Measurements from ENCODE around the gene ADH6.
"Not testable (repeated sequence)": the region's sequence is repeated elsewhere in the genome, so short reads cannot be mapped to it uniquely, and the experiment has no call there.

The ADH6 gene

DNA sequence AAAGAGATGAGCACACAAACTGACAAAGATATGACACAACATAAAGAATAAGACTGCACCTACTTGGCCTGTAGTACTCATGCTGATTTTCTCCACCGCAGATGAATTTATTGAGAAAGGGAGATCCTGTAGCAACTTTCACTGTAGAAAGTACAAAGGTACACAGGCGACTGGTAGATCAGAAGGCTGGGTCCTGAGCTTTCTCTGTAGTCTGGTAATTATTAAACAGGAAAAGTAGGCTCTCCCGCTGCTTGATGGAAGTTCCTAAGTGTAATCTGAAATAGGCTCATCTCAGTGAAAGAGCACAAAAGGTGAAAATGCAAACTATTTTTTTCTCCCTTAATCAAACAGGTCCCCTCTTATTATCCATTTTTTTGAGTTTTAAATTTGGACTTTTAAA is at the start of gene ADH6:
Gene ADH6 (minus strand): TSS at position 175 of the 400 bp plus-strand sequence. CDS start 94 bp downstream, at position 81.
- Histone ChIP-seq H3K4me3 (ENCODE audit: low read depth, low read length) (no peak within 1 kb of the TSS), H3K36me3 (ENCODE audit: insufficient read depth, low read length) (no peaks in the 10 kb centered on the region), H3K27me3 (ENCODE audit: insufficient read depth, low read length) (no peaks in the 10 kb centered on the region), H3K27ac (ENCODE audit: low read depth, low read length) (no peak within 1 kb of the TSS), H3K4me1 (ENCODE audit: control insufficient read depth, insufficient read depth, low read length, unreplicated experiment) (no peaks in the 10 kb centered on the region), H3K79me2 (ENCODE audit: control insufficient read depth, insufficient read depth, low read length, unreplicated experiment) (no peaks in the 10 kb centered on the region), H2AFZ (ENCODE audit: low read length, unreplicated experiment) (no peak within 1 kb of the TSS)

DNA sequence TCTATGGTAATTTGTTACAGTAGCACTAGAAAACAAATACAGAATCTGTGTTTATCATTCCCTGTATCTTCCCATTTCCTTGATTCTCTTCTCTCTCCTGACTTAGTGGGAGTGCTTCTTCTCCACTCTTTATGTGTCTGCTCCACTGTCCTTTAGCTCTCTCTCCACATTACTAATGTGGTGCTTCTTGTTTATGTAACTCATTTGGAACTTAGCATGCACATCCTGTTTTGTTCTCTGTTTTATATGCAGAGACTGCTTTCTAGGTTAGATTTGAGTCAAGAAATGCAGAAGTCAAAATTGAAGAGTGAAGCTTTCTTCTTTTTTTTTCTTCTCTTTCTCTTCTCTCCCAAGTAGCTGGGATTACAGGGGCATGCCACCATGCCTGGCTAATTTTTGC is 45.9 kb upstream of the ADH6 start:
- no peak overlapping the region for H3K4me3 ChIP-seq (ENCODE audit: low read depth, low read length)
- no peaks in the 10 kb centered on the region for H3K27me3 ChIP-seq (ENCODE audit: insufficient read depth, low read length)
- H3K4me1 ChIP-seq (ENCODE audit: control insufficient read depth, insufficient read depth, low read length, unreplicated experiment): no peaks in the 10 kb centered on the region
- no peak overlapping the region for H3K27ac ChIP-seq (ENCODE audit: low read depth, low read length)
- H2AFZ ChIP-seq (ENCODE audit: low read length, unreplicated experiment): no peak overlapping the region
- H3K79me2 ChIP-seq (ENCODE audit: control insufficient read depth, insufficient read depth, low read length, unreplicated experiment): no peaks in the 10 kb centered on the region
- no peaks in the 10 kb centered on the region for H3K36me3 ChIP-seq (ENCODE audit: insufficient read depth, low read length)

DNA sequence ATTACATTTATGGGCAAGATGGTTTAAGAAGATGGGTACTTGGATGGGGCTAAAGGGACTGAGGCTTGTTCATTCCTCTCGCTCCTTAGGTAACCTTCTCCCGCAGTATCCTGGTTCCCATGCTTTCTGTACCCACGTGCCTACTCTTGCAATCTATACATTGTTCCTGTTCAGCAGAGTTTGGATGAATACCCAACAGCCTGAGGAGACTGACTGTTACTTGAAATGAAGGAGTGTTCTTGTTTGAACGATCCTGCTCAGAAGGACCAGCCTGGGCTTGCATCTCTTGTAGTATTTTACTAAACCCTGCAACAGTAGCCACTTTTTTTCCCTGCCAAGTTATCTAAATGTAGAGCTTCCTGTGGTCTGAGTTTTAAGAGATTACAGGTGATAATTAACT is 33.7 kb upstream of the ADH6 start:
- H3K27ac ChIP-seq (ENCODE audit: low read depth, low read length): no peak overlapping the region
- no peaks in the 10 kb centered on the region for H3K36me3 ChIP-seq (ENCODE audit: insufficient read depth, low read length)
- no peak overlapping the region for H2AFZ ChIP-seq (ENCODE audit: low read length, unreplicated experiment)
- no peaks in the 10 kb centered on the region for H3K4me1 ChIP-seq (ENCODE audit: control insufficient read depth, insufficient read depth, low read length, unreplicated experiment)
- H3K4me3 ChIP-seq (ENCODE audit: low read depth, low read length): no peak overlapping the region
- H3K79me2 ChIP-seq (ENCODE audit: control insufficient read depth, insufficient read depth, low read length, unreplicated experiment): no peaks in the 10 kb centered on the region
- H3K27me3 ChIP-seq (ENCODE audit: insufficient read depth, low read length): no peaks in the 10 kb centered on the region

DNA sequence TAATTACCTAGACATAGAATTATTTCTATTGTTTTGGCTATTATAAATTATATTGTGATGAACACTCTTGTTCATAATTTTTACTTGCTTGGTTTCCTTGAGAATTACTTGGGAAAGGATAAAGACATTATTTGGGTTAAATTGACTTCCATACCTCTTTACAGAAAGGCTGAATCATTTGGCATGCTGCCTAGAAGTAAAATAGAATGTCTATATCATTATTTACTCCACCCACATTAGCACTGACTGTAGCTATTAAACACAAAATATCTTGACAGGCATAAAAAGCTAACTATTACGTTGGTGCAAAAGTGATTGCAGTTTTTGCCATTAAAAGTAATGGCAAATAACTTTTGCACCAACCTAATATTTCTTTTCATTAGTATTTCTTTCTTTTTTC is 29.7 kb upstream of the ADH6 start:
- Histone ChIP-seq H3K79me2 (ENCODE audit: control insufficient read depth, insufficient read depth, low read length, unreplicated experiment) (no peaks in the 10 kb centered on the region), H3K4me3 (ENCODE audit: low read depth, low read length) (no peak overlapping the region), H3K27ac (ENCODE audit: low read depth, low read length) (no peak overlapping the region), H2AFZ (ENCODE audit: low read length, unreplicated experiment) (no peak overlapping the region), H3K4me1 (ENCODE audit: control insufficient read depth, insufficient read depth, low read length, unreplicated experiment) (no peaks in the 10 kb centered on the region), H3K36me3 (ENCODE audit: insufficient read depth, low read length) (no peaks in the 10 kb centered on the region), H3K27me3 (ENCODE audit: insufficient read depth, low read length) (no peaks in the 10 kb centered on the region)

GRCh38 chr4:99235955-99236354 is 16.9 kb upstream of the ADH6 start:
- Histone ChIP-seq H3K27ac (ENCODE audit: low read depth, low read length) (no peak overlapping the region), H3K79me2 (ENCODE audit: control insufficient read depth, insufficient read depth, low read length, unreplicated experiment) (no peaks in the 10 kb centered on the region), H3K27me3 (ENCODE audit: insufficient read depth, low read length) (peaks cover 4% of the 10 kb centered on the region; the same call in 1 of the 2 replicates), H3K36me3 (ENCODE audit: insufficient read depth, low read length) (no peaks in the 10 kb centered on the region), H3K4me3 (ENCODE audit: low read depth, low read length) (no peak overlapping the region), H2AFZ (ENCODE audit: low read length, unreplicated experiment) (no peak overlapping the region), H3K4me1 (ENCODE audit: control insufficient read depth, insufficient read depth, low read length, unreplicated experiment) (no peaks in the 10 kb centered on the region)

DNA sequence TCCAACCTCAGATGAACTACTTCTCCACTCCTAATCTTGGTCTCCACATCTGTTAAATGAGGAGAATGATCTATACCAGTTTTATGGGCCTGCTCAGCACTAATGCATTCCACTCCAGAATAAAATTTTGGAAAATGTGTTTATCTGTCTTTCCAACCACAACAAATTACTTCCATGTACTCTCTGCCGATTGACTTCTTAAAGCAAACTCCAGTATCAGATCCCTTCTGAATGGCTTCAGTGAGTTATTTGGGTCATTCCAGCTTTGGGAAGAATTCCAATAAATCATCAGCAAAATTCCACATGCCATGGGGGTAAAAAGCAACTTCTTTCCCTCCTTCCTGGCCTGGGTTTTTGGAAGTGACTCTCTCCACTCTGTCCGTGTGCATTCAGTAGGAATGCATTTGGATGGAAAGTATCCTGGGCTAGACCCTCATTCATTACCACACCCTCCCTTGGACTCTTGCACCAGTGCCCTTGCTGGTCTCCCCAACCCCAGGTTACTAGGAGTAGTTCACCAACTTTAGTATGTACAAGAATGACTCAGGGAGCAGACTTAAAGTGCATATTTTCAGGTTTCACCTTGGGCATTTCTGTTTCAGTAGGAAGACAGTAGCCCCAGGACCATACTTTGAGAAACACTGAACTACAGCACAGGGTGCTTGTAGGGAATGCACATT is 15.4 kb upstream of the ADH6 start:
- no peaks in the 10 kb centered on the region for H3K4me1 ChIP-seq (ENCODE audit: control insufficient read depth, insufficient read depth, low read length, unreplicated experiment)
- H2AFZ ChIP-seq (ENCODE audit: low read length, unreplicated experiment): no peak overlapping the region
- no peaks in the 10 kb centered on the region for H3K79me2 ChIP-seq (ENCODE audit: control insufficient read depth, insufficient read depth, low read length, unreplicated experiment)
- no peak overlapping the region for H3K27ac ChIP-seq (ENCODE audit: low read depth, low read length)
- no peaks in the 10 kb centered on the region for H3K36me3 ChIP-seq (ENCODE audit: insufficient read depth, low read length)
- no peak overlapping the region for H3K4me3 ChIP-seq (ENCODE audit: low read depth, low read length)
- peaks cover 4% of the 10 kb centered on the region; the same call in 1 of the 2 replicates for H3K27me3 ChIP-seq (ENCODE audit: insufficient read depth, low read length)

DNA sequence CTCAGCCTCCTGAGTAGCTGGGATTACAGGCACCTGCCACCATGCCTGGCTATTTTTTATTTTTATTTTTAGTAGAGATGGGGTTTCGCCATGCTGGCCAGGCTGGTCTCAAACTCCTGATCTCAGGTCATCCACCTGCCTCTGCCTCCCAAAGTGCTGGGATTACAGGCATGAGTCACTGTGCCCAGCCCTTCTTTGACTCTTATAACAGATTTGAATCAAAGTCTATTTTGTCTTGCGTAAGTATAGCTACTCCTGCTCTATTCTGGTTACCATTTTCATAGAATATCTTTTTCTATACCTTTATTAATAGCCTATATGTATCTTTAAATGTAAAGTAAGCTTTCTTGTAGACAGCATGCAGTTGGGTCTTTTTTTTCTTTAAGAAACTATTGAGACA is 14.4 kb upstream of the ADH6 start:
- not testable (repeated sequence) for H3K79me2 ChIP-seq (ENCODE audit: control insufficient read depth, insufficient read depth, low read length, unreplicated experiment); H3K27me3 ChIP-seq (ENCODE audit: insufficient read depth, low read length); H3K4me1 ChIP-seq (ENCODE audit: control insufficient read depth, insufficient read depth, low read length, unreplicated experiment)

GRCh38 chr4:99228706-99229105 is 9.7 kb upstream of the ADH6 start:
- not testable (repeated sequence) for H3K27ac ChIP-seq (ENCODE audit: low read depth, low read length); H3K79me2 ChIP-seq (ENCODE audit: control insufficient read depth, insufficient read depth, low read length, unreplicated experiment); H3K4me1 ChIP-seq (ENCODE audit: control insufficient read depth, insufficient read depth, low read length, unreplicated experiment); H3K4me3 ChIP-seq (ENCODE audit: low read depth, low read length); H2AFZ ChIP-seq (ENCODE audit: low read length, unreplicated experiment); H3K27me3 ChIP-seq (ENCODE audit: insufficient read depth, low read length); H3K36me3 ChIP-seq (ENCODE audit: insufficient read depth, low read length)

More for the DNA sequence above, 14.4 kb upstream of the ADH6 start:
- H3K27ac ChIP-seq (ENCODE audit: low read depth, low read length); H3K36me3 ChIP-seq (ENCODE audit: insufficient read depth, low read length); H2AFZ ChIP-seq (ENCODE audit: low read length, unreplicated experiment); H3K4me3 ChIP-seq (ENCODE audit: low read depth, low read length): not testable (repeated sequence)

DNA sequence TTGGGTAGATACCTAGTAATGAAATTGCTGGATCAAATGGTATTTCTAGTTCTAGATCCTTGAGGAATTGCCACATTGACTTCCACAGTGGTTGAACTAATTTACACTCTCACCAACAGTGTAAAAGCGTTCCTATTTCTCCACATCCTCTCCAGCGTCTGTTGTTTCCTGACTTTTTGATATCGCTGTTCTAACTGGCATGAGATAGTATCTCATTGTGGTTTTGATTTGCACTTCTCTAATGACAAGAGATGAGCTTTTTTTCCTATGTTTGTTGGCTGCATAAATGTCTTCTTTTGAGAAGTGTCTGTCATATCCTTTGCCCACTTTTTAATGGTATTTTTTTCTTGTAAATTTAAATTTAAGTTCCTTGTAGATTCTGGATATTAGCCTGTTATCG is 8.6 kb upstream of the ADH6 start:
- H3K36me3 ChIP-seq (ENCODE audit: insufficient read depth, low read length); H3K4me3 ChIP-seq (ENCODE audit: low read depth, low read length); H3K27me3 ChIP-seq (ENCODE audit: insufficient read depth, low read length); H3K27ac ChIP-seq (ENCODE audit: low read depth, low read length); H2AFZ ChIP-seq (ENCODE audit: low read length, unreplicated experiment); H3K4me1 ChIP-seq (ENCODE audit: control insufficient read depth, insufficient read depth, low read length, unreplicated experiment); H3K79me2 ChIP-seq (ENCODE audit: control insufficient read depth, insufficient read depth, low read length, unreplicated experiment): not testable (repeated sequence)

- H3K27me3 ChIP-seq (ENCODE audit: insufficient read depth, low read length): no peaks in the 10 kb centered on the region
- H3K27ac ChIP-seq (ENCODE audit: low read depth, low read length): no peak overlapping the region
Measured at GRCh38 chr4:99221980-99222379, 2.9 kb upstream of the ADH6 start.

GRCh38 chr4:99219479-99219878 is 433 bp upstream of the ADH6 start:
- no peaks in the 10 kb centered on the region for H3K27me3 ChIP-seq (ENCODE audit: insufficient read depth, low read length)
- no peaks in the 10 kb centered on the region for H3K4me1 ChIP-seq (ENCODE audit: control insufficient read depth, insufficient read depth, low read length, unreplicated experiment)
- H2AFZ ChIP-seq (ENCODE audit: low read length, unreplicated experiment): no peak overlapping the region
- no peaks in the 10 kb centered on the region for H3K79me2 ChIP-seq (ENCODE audit: control insufficient read depth, insufficient read depth, low read length, unreplicated experiment)
- H3K4me3 ChIP-seq (ENCODE audit: low read depth, low read length): no peak overlapping the region
- no peak overlapping the region for H3K27ac ChIP-seq (ENCODE audit: low read depth, low read length)
- H3K36me3 ChIP-seq (ENCODE audit: insufficient read depth, low read length): no peaks in the 10 kb centered on the region

More at GRCh38 chr4:99221980-99222379, 2.9 kb upstream of the ADH6 start:
- Histone ChIP-seq H3K4me3 (ENCODE audit: low read depth, low read length) (no peak overlapping the region), H3K36me3 (ENCODE audit: insufficient read depth, low read length) (no peaks in the 10 kb centered on the region), H2AFZ (ENCODE audit: low read length, unreplicated experiment) (no peak overlapping the region), H3K79me2 (ENCODE audit: control insufficient read depth, insufficient read depth, low read length, unreplicated experiment) (no peaks in the 10 kb centered on the region), H3K4me1 (ENCODE audit: control insufficient read depth, insufficient read depth, low read length, unreplicated experiment) (no peaks in the 10 kb centered on the region)

All from ACC112 (cell line).